ENCODE data around the gene MTRFR. TPM values are rescaled to one million over a fixed set of nuclear protein-coding genes. Genes with fewer than 3 reads are reported as not detected.
A peak's percentile ranks its signal among the peaks of the same experiment; 100 is the strongest.

The MTRFR gene
- total RNA-seq, 1 experiment from 2014 or later: 14.8 TPM

DNA sequence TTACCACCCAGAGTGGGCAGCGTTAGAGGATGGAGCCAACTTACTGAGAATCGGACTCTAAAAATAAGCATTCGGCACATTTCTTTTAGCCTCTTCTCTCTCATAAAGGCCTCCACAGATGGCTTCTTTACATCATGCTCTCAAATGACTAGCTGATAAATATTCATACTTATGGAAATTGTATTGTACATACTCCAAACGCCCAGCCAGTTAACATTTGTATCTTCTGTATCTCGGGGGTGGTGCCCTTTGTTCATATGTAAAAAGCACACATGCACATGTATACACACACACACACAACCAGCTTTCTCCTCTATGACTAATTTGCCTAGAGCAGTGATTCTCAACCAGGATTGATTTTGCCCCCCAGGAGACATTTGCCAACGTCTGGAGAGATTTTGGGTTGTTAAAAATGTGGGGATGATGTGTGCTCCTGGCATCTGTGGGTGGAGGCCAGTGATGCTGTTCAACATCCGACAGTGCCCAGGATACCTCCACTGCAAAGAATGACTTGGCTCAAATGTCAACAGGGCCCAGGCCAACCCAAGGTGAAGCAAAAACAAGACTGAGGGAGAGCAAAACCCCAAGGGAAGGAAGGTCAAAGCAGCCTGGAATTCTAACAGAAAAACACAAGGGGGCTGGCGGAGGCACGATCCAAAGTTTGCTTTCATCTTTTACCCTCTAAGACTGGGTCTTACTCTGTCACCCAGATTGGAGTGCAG, 53.6 kb downstream of the MTRFR start:
- DNase-seq: peak; percentile 56
- Histone ChIP-seq H2BK20ac (ENCODE audit: low read depth, low read length, poor library complexity, severe bottlenecking) (no peak overlapping the region), H3K27ac (ENCODE audit: insufficient read length, low read depth, low read length) (no peak overlapping the region), H2BK5ac (ENCODE audit: insufficient read length, low read length) (no peak overlapping the region), H2BK120ac (ENCODE audit: low read depth, low read length, poor library complexity, severe bottlenecking) (no peak overlapping the region), H2AFZ (ENCODE audit: low read length) (no peak overlapping the region), H3K9me3 (ENCODE audit: control insufficient read depth, low read depth, low read length) (no peaks in the 10 kb centered on the region), H3K23ac (ENCODE audit: insufficient read length, low read depth, low read length) (no peak overlapping the region), H3K79me1 (ENCODE audit: insufficient read depth, low read depth, low read length, poor library complexity, severe bottlenecking) (no peaks in the 10 kb centered on the region), H3K4me1 (ENCODE audit: insufficient read depth, low read length) (no peaks in the 10 kb centered on the region), H3K14ac (ENCODE audit: insufficient read depth, low read length) (no peak overlapping the region), H3T11ph (ENCODE audit: low read length) (no peak overlapping the region), H2BK15ac (ENCODE audit: low read depth, low read length) (no peak overlapping the region), H2AK5ac (ENCODE audit: insufficient read length, low read length) (no peak overlapping the region), H4K8ac (replicated peaks; ENCODE audit: insufficient read length, low read depth, low read length) (no peak overlapping the region), H3K18ac (ENCODE audit: insufficient read length, low read depth, low read length) (no peak overlapping the region), H3K4me2 (ENCODE audit: insufficient read depth, insufficient read length, low read length) (no peak overlapping the region), H3K27me3 (ENCODE audit: insufficient read depth, low read length) (no peaks in the 10 kb centered on the region), H4K5ac (ENCODE audit: insufficient read length, low read depth, low read length) (no peak overlapping the region), H3K23me2 (ENCODE audit: insufficient read length, low read depth, low read length, poor library complexity, severe bottlenecking) (no peaks in the 10 kb centered on the region), H3K4ac (ENCODE audit: low read depth, low read length) (no peak overlapping the region), H3K9ac (ENCODE audit: extremely low read depth, insufficient read length, low read length) (no peak overlapping the region), H2BK12ac (ENCODE audit: insufficient read length, low read depth, low read length) (no peak overlapping the region), H3K79me2 (ENCODE audit: insufficient read depth, low read length) (no peaks in the 10 kb centered on the region), H4K91ac (ENCODE audit: insufficient read length, low read depth, low read length) (no peak overlapping the region), H3K56ac (ENCODE audit: insufficient read length, low read depth, low read length) (no peak overlapping the region), H4K20me1 (ENCODE audit: control insufficient read depth, insufficient read depth, insufficient read length) (no peaks in the 10 kb centered on the region)
- WGBS (ENCODE audit: extremely low coverage, insufficient read length, low lambda C conversion rate): no CpG with 5 or more reads among the region's 9 CpGs
- no peaks in the 10 kb centered on the region for H3K9me3 Mint-ChIP-seq
- TF ChIP-seq, protein P1, sequence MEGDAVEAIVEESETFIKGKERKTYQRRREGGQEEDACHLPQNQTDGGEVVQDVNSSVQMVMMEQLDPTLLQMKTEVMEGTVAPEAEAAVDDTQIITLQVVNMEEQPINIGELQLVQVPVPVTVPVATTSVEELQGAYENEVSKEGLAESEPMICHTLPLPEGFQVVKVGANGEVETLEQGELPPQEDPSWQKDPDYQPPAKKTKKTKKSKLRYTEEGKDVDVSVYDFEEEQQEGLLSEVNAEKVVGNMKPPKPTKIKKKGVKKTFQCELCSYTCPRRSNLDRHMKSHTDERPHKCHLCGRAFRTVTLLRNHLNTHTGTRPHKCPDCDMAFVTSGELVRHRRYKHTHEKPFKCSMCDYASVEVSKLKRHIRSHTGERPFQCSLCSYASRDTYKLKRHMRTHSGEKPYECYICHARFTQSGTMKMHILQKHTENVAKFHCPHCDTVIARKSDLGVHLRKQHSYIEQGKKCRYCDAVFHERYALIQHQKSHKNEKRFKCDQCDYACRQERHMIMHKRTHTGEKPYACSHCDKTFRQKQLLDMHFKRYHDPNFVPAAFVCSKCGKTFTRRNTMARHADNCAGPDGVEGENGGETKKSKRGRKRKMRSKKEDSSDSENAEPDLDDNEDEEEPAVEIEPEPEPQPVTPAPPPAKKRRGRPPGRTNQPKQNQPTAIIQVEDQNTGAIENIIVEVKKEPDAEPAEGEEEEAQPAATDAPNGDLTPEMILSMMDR (conservative IDR thresholded peaks at IDR 0.05): no peak
- peak overlapping the region; percentile 4 to 97 (median 55); a peak in 6 of 7 replicates for H3K27ac Mint-ChIP-seq
- no peak overlapping the region for H3K4me3 Mint-ChIP-seq
- H3K27me3 Mint-ChIP-seq (ENCODE audit: low read depth): no peaks in the 10 kb centered on the region
- peaks cover 0 to 29% (median 11%) of the 10 kb centered on the region in 3 experiments; a peak in 5 of 7 replicates for H3K36me3 Mint-ChIP-seq (ENCODE audit: insufficient read depth in 1 of 3, low read depth in 3 of 3)
- peaks cover 7 to 8% of the 10 kb centered on the region in 2 experiments for H3K4me1 Mint-ChIP-seq
